Daoy (cell line): ENCODE measurements around the gene CD79A. TPM values are rescaled to one million over a fixed set of nuclear protein-coding genes. Genes with fewer than 3 reads are reported as not detected.
"Not testable (repeated sequence)": the region's sequence is repeated elsewhere in the genome, so short reads cannot be mapped to it uniquely, and the experiment has no call there.

Source experiments
- DNase-seq: peaks from one replicate; pipeline ENCODE4 v3.0.0-alpha.2; 2015; ENCODE audit warnings: low read depth
- total RNA-seq: library from RNA; depleted of rRNA; stranded (reverse); fragments of >200 nt; shearing (Covaris generic); gene quantifications from 2 replicates; pipeline ENCODE4 v1.2.3, GENCODE V29; 2014

CD79A gene
- total RNA-seq, 1 experiment from 2014 or later = not detected

DNA sequence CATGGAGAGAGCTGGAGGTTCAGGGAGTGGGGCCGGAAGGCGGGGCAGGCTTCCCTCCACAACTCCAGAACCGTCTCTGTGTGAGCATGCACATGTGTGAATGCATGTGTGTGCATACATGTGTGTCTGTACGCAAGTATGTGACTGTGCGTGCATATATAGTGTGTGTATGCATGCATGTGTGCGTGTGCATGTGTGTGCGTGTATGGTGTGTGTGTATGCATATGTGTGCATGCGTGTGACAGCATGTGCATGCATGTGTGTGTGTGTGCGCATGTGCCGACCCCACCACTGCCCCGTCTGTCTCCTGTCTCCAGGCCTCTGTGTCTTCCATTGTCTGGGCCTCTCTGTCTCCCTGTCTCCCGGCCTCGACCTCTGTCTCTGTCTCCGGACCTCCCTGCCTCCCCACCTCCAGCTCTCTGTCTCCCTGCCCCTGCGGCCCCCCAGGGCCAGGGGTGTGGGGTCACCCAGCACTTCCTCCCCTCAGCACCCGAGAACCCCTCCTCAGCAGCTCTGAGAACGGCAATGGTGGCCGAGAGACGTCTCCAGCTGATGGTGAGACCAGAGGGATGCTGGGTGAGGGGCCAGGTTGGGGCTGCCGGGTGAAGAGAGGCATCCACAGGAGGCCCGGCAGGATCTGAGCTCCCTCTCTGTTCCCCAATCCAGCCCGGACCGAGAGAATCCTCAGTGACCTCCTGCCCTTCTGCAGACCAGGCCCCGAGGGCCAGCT, 28.4 kb downstream of the CD79A start:
- no peak for DNase-seq

DNA sequence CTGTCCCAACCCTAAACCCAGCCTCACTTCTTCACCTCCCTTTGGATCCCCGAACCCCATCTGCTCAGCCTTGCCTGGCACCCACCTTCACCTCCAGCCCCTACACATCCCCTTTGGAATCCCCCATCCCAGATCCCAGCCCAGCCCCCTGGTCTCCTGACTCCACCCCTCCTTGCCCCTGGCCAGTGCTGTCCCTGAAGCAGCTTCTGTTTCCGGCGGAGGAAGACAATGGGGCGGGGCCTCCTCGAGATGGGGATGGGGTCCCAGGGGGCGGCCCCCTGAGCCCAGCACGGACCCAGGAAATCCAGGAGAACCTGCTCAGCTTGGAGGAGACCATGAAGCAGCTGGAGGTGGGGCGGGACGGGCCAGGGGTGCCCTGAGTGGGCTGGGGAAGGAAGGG, 29.2 kb downstream of the CD79A start:
- no peak for DNase-seq

DNA sequence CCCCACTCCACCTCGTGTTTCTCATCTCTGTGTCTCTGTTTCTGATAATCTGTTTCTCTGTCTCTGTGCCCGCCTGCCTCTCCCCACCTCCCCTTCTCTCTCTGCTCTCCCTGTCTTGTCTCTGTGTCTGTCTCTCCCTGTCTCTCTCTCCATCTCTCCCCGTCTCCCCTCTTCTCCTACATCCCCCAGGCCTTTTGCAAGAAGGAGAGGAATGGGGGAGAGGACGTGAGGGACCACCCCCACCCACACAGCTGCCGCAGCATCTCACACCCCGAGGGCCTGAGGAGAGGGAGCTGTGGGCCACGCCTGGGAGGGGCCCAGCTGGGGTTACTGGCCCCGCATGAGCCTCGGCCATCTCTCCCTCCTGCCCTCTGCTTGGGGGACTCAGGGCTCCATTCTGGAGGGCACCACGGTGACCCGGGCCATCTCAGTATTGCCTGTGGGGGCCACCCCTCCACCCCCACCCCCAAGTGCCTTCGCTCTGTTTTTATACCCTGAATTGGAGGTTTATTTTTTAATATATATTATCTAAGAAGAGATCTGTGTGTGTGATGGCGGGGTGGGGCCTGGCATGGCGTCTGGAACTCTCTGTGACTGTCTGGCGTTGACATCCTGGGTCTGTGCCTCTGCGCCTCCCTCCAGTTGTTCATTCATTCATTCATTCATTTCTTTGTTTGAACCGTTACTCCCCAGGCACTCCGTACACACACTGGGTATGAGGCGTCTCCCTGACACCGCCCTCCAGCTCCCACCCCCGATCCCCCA, 30.0 kb downstream of the CD79A start:
- DNase-seq = no peak

DNA sequence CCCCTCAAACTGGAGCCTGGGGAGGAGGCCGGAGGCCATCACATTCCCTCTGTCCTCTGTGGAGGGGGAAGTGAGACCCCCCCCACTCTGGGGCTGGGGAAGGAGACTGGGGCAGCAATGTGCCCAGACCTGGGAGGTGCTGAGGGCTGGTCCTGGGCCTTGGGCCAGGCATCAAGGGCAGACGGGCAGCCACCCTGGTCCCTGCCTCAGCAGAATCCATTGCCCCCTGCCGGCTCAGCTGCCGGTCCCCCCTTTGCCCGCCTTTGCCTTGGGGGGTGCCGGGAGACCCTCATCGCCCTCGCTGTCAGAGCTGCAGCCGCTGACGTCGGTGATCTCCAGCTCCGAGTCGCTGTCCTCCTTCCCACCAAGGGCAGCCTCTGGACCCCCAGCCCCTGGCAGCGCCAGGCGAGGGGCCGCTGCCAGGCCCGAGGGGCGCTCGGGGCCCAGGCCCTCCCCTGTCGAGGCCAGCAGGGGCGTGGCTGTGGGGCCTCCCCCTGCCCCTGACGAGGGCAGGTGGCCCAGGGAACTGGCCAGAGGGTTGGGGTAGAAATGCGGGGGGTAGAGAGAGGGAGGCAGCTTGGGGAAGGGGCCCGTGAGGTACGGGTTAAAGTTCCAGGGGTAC, 31.0 kb downstream of the CD79A start:
- no peak for DNase-seq

DNA sequence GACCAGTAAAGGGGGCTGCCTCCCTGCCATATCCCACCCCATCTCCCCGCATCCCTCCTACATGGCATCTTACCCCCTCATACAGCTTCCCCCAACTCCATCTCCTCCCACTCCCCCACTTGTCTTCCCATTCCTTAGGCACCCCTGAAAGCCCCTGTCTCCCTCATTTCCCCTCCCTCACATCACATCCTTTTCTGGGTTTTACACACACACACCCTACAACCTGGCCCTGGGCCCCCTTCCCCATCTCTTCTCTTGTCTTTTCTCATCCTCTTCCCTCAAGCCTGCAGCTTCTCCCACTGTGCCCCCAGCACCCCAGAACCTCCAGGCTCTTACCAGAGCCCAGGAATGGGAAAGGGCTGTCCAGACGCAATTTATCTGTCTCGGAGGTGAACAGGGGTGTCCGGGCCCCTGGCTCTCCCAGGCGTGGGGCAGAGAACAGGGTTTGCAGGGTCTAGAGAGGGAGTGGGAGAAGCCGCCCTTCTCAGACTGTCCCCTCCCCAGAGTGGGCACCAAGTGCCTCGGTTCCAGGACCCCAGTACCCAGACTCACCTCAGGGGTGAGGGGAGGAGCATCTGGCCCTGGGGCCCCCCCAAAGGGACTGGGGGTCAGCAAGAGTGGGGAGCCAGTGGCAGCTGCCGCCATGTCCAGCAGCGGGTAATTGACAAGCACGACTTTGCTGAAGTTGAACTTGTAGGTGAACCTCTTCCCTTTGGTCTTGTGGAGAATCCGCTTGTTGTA, 31.8 kb downstream of the CD79A start:
- no peak for DNase-seq

DNA sequence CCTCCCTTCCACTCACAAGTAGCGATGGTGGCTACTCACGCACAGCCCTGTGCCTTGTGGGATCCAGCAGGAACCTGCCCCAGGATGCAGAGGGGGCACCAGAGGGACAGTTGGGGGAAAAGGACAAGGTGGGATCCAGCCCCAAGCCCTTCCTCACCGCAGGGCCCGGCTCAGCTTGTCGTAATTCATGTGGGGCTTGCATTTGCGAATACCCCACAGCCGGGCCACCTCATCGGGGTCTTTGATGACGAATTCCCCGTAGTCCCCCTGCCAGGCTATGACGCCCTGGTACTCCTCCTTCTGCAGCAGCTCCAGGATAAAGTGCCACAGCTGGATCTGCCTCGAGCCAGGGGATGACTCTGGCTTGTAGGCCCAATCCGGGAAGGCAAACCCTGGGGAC, 32.6 kb downstream of the CD79A start:
- DNase-seq = no peak

DNA sequence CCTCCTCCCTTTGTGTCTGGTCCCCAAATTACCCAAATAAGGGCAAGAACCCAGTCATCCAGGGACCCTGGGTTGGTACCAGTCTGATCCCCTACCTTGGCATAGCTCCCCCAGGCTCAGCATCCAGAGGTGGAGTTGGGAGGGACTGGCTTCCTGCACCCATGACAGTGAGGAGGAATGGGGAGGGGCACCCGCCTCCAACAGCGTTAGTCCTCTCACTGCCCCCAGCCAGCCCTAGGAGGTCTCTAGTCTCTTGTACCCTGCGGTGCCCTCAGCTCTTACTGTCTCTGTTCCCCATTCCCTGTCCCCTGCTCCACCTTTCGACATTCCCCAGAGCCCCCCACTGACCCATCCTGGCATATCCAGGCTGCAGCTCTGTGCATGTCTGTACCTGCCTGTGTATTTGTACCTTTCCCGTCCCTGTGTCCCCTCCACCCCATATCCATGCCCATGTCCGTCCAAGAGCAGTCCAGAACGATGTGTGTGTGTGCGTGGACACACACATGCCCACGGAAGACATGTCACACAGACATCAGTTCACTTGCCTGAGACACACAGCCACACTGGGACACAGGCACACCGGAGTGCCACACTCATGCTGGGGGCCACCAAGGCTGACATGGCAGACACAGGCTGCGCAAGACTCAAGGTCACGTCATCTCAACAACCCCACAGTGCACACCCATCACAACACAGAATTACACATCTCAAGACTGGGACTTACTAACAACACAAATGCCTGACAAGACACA, 33.3 kb downstream of the CD79A start:
- DNase-seq = no peak

DNA sequence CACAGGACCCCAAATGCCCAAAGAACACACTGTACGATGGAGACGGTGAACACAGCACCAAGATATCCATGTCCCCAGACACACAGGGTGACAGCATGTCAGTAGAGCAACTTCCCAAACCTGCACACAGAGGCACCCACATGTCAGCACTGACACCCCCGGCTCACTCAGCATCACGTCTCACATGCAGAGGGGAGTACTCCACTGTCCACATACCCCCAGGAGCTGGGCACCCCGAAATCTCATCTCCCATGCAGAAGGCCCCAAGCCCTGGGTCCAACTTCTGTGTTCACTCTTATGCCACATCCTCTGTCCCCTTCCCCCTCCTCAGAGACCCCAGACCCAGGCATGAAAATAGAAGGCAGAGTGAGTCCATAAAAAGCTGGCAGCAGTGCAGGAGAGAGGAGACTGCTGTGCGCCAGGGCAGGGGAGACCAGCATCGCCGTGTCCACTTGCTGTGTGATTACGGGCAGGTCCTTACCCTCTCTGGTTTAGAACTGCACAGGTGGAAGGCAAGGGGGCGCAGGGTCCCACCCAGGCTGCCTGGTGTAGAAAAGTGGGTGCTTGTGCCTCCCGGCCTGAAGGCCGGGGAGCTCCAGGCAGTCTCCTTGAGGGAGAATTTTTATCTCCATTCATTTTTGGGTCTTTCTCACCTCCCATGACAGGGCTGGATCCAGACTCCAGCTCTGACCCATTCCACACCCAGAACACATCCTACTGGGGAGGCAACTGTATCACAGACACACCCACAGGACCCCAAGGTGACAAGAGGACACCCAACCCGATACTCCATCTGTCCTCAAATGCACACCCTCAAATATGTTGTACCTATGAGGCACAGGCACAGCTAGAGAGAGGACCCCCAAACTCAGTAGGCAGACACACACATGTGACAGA, 34.2 kb downstream of the CD79A start:
- no peak for DNase-seq

- DNase-seq = no peak
These were observed 35.0 kb downstream of the CD79A start for GRCh38 chr19:41911889-41912731.

DNA sequence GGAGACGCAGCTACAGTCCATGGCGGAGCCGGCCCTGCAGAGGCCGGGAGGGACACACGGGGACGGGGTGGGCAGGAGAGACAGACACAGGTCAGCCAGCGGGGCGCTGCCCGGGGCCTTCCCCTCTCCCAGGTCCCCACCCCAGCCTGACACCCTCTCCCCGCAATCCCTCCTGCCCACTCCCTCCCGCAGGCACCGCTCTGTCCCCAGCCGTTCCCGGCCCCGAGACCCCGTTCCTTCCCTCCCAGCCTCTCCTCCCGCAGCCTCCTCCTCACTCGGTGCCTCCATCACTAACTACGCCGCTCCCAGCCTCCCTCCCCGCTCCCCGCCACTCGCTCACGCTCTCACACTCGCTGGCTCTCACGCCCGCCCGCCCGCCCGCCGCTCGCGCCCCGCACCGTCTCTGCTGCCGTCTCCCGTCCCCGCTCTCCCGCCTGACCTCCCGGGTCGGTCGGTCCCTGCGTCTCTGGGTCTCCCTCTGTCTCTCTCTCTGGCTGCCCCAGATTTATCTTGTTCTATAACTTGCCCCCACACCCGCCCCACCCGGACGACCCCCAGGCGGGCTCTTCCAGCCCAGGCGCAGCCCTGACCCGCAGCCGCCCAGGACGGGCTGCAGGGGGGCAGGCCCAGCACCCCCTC, 35.9 kb downstream of the CD79A start:
- DNase-seq = no peak

DNA sequence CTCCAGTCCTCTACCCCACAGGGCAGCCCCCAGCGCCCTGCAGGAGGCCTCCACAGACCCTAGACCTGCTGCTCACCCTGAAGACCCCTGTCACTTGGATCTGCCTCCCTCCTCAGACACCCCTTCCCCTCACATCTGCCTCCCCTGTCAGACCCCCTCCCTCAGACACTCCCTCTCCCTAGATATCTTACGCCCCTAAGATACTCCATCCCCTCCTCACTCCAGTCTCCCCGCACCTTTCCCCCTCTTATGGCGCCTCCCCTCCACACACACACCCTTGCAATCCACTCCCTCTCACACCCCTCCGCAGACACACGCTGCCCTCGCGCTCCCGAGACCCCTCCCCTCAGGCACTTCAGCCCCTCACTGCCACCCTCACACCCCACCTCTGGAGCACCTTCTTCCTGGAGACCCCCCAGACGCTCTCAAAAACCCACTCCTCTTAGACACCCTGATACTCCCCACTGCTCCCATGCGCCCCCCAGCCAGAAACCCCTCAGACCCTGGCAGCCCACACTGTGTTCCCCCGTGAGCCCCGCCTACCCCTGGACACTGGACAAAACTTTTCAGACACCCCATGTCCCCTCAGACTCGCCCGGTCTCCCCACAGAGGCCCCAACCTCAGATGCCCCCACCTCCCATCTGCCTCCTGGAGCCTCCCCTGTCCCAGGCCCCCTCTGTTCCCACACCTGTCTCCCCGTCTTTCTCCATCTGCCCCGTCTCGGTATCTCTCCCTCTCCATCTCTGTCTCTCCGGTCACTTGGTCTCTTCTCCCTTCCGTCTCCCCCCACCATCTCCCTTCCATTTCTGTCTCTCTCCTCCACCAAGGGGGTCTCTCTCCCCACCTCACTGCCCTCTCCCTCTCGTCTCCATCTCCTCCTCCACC, 36.7 kb downstream of the CD79A start:
- no peak for DNase-seq

DNA sequence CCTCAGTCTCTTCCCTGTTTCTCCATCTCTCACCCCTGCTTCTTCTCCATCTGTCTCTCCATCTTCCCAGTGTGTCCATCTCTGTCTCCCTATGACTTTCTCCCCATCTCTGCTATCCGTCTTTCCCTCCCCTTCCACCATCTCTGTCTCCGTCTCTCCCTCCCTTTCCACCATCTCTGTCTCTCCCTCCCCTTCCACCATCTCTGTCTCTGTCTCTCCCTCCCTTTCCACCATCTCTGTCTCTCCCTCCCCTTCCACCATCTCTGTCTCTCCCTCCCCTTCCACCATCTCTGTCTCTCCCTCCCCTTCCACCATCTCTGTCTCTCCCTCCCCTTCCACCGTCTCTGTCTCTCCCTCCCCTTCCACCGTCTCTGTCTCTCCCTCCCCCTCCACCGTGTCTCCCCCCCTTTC, 37.4 kb downstream of the CD79A start:
- not testable (repeated sequence) for DNase-seq

DNA sequence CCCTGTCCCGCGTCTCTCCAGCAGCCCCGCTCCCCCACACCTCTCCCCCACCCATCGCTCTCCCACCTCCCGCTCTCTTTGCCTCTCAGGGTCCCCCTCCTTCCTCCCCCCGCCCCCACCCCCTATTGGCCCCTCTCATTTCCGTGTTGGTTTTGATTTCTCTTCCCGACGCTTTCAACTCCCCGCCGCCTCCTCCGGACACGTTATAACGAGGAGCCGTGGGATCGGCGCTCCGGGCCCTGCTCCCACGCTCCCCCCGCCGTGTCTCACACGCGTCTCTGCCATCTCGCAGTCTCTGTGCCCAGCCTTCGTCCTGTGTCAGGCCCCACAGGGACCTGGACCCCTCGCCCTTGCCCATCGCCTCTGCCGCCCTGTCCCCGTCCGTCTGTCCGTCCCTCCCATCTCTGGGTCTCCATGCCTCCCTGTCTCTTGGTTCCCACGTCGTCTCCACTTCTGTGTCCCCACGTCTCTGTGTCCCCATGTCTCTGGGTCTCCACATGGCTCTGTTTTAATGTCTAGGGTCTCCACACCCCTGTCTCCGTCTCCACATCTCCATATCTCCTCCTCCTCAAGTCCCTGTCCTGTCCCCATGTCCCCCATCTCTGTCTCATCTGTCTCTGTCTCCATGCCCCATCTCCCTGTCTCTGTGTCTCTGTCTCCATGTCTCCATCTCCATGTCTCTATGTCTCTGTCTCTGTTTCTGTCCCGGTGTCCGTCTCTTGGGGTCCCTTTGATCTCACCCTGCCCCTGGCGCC, 38.1 kb downstream of the CD79A start:
- no peak for DNase-seq

- no peak for DNase-seq
These were observed 38.8 kb downstream of the CD79A start for GRCh38 chr19:41915776-41916414.

DNA sequence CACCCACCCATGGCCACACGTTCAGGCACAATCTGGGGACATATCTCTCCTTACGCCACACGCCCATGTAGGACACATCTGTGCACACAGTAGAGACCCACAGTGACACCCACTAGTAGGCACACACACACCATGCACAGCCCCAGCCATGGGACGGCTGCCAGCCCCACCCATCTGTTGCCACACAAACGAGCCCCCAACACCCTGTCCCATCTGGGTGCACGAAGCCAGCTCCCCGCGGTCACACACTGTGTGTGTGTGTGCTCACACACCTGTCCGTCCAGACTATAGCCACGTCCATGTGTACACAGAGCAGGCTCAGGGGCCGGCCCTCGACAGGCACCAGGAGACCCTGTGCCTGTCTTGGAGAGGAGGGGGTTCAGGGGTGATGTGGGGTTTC, 40.6 kb downstream of the CD79A start:
- DNase-seq = no peak

- DNase-seq = no peak
These were observed 41.0 kb downstream of the CD79A start for GRCh38 chr19:41918095-41918494.
